Ovary (tissue), 9 donors: ENCODE measurements around the gene BSN. TPM values are rescaled to one million over a fixed set of nuclear protein-coding genes. Genes with fewer than 3 reads are reported as not detected.

Experiments used
- DNase-seq, 5 donors: peaks; one replicate each; pipeline ENCODE4 v3.0.0-alpha.2; 2019 to 2020
- H3K27ac ChIP-seq, 2 donors: fragments of 200-600 bp; one replicate each; pipeline versions ENCODE4 v1.5.1 to v1.8.0; 2019 to 2022
- H3K27me3 ChIP-seq: fragments of 200-600 bp; one replicate; pipeline ENCODE4 v1.8.0; 2022
- H3K36me3 ChIP-seq: fragments of 200-600 bp; sonication (generic); one replicate; pipeline ENCODE4 v1.5.1; 2019
- H3K4me1 ChIP-seq: one replicate; pipeline ENCODE4 v1.8.1; 2013; ENCODE audit warnings: mild to moderate bottlenecking, moderate library complexity; ENCODE audit not compliant: insufficient read depth
- H3K4me3 ChIP-seq: fragments of 200-600 bp; sonication (generic); one replicate; pipeline ENCODE4 v1.5.1; 2017
- H3K9me3 ChIP-seq, 2 donors: fragments of 200-600 bp in 1 of 2; sonication (generic) in 1 of 2; one replicate each; pipeline versions ENCODE4 v1.5.1 to v1.8.1; 2013 to 2019; ENCODE audit warnings: mild to moderate bottlenecking in 1 of 2, moderate library complexity in 1 of 2
- CTCF ChIP-seq, 3 donors: fragments of 450-650 bp in 2 of 3; fragments of 200-600 bp in 1 of 3; IDR thresholded peaks; one replicate each; pipeline versions ENCODE4 v1.5.1 to v1.8.0; 2016 to 2022; ENCODE audit warnings: antibody characterized with exemption in 3 of 3, mild to moderate bottlenecking in 1 of 3
- EP300 ChIP-seq: sonication (generic); formaldehyde crosslinking; IDR thresholded peaks from one replicate; pipeline ENCODE4 v1.6.1; 2017; ENCODE audit warnings: antibody characterized with exemption
- POLR2A ChIP-seq: fragments of 450-650 bp; IDR thresholded peaks from one replicate; pipeline ENCODE4 v1.6.1; 2017; ENCODE audit warnings: antibody characterized with exemption, mild to moderate bottlenecking, moderate library complexity
- WGBS, 3 donors: extraction: QIAGEN DNeasy Blood & Tissue Kit in 1 of 3; methylation state at CpG; one replicate each; pipeline versions ENCODE4 v1.1.5 to v1.1.7; 2013 to 2017; 5-methylcytosine and 5-hydroxymethylcytosine counted together
- intact Hi-C, 4 donors: fragments of 100-400 bp; cut with DNase I; formaldehyde crosslinking; loops; one replicate each; pipeline versions ENCODE4 v1.11.0 to v1.15.1; 2022 to 2023
- polyA plus RNA-seq, 2 donors: library from polyadenylated mRNA; stranded (reverse); fragments of 200-250 nt in 1 of 2; fragments of 350-450 nt in 1 of 2; fragmentation: Illumina TruSeq in 1 of 2; extraction: RNeasy Lipid Tissue Mini Kit (QIAGEN cat#74804) in 1 of 2; gene quantifications; one replicate each; pipeline ENCODE4 v1.2.3, GENCODE V29; 2013 to 2014
- total RNA-seq, 7 donors: library from RNA; depleted of rRNA in 2 of 7; stranded (reverse); fragments of >200 nt in 2 of 7; fragmentation: NEBNext Ultra II Directional in 3 of 7; extraction: Animal tissue kit (Norgen Biotek cat#: 25700) in 3 of 7; gene quantifications; one replicate each; pipeline versions ENCODE4 v1.1.0 to v1.2.4, GENCODE V29; 2016 to 2023
- donor health status: DM: no; HTN: no; CAD: no; lungs with moderate emphysema.
- donor health status: DM: no; HTN: no; CAD: no.
- donor health status: Bipolar disorder and iron deficiency.
- donor health status: DM: yes; HTN: yes; CAD: no.
- donor health status: DM: no; HTN: no; CAD: no.
- donor health status: DM: yes; HTN: yes; CAD: no.

BSN gene
- total and polyA plus RNA-seq, 9 donors = 0.12 to 3.5 (median 0.77) TPM

- Histone ChIP-seq H3K36me3 (no peaks in the 10 kb centered on the region), H3K9me3 (no peaks in the 10 kb centered on the region), H3K27ac (no peak overlapping the region), H3K27me3 (no peaks in the 10 kb centered on the region), H3K4me3 (no peak overlapping the region), H3K4me1 (no peaks in the 10 kb centered on the region)
- intact Hi-C loops = loop anchor here in 1 of 4 donors (10.0 kb wide), 1 partner anchor 133 kb away; no protein-coding TSS in a partner anchor
- 92 to 97% (median 97%) methylated on average over 5 of the region's 5 CpGs for WGBS, 3 donors
- TF ChIP-seq POLR2A (no peak), CTCF (IDR thresholded peaks at IDR 0.05) (no peak), EP300 (no peak)
- DNase-seq = no peak
Observed at GRCh38 chr3:49711489-49711888, 157.2 kb downstream of the BSN start.

GRCh38 chr3:49712166-49712565 is 157.9 kb downstream of the BSN start:
- no peak for DNase-seq
- Histone ChIP-seq H3K36me3 (no peaks in the 10 kb centered on the region), H3K27ac (no peak overlapping the region), H3K27me3 (no peaks in the 10 kb centered on the region), H3K4me1 (no peaks in the 10 kb centered on the region), H3K9me3 (no peaks in the 10 kb centered on the region), H3K4me3 (no peak overlapping the region)
- TF ChIP-seq POLR2A = no peak
- TF ChIP-seq CTCF (IDR thresholded peaks at IDR 0.05) = no peak
- no peak for TF ChIP-seq EP300
- intact Hi-C loops = loop anchor here in 1 of 4 donors (10.0 kb wide), 1 partner anchor 133 kb away; no protein-coding TSS in a partner anchor
- 93 to 94% (median 93%) methylated on average over 10 to 11 of the region's 11 CpGs for WGBS, 3 donors

- no peak for DNase-seq
- Histone ChIP-seq H3K36me3 (no peaks in the 10 kb centered on the region), H3K27me3 (no peaks in the 10 kb centered on the region), H3K4me1 (no peaks in the 10 kb centered on the region), H3K9me3 (no peaks in the 10 kb centered on the region), H3K4me3 (no peak overlapping the region), H3K27ac (no peak overlapping the region)
- 71 to 74% (median 73%) methylated on average over 5 to 7 of the region's 7 CpGs for WGBS, 3 donors
- no peak for TF ChIP-seq EP300
- TF ChIP-seq CTCF (IDR thresholded peaks at IDR 0.05) = no peak
- no peak for TF ChIP-seq POLR2A
- intact Hi-C loops = loop anchor here in 1 of 4 donors (10.0 kb wide), 1 partner anchor 132 kb away; no protein-coding TSS in a partner anchor
Observed at GRCh38 chr3:49712631-49713317, 158.5 kb downstream of the BSN start.

- no peaks in the 10 kb centered on the region for H3K36me3 ChIP-seq
Observed at GRCh38 chr3:49713336-49714105, 159.2 kb downstream of the BSN start.

More at GRCh38 chr3:49713336-49714105, 159.2 kb downstream of the BSN start:
- no peak overlapping the region for H3K27ac ChIP-seq
- H3K27me3 ChIP-seq = no peaks in the 10 kb centered on the region
- no peak overlapping the region for H3K4me3 ChIP-seq
- DNase-seq = no peak
- peaks cover 3% of the 10 kb centered on the region for H3K4me1 ChIP-seq
- TF ChIP-seq CTCF (IDR thresholded peaks at IDR 0.05) (no peak), POLR2A (no peak)
- 91 to 95% (median 92%) methylated on average over 25 of the region's 25 CpGs for WGBS, 3 donors
- intact Hi-C loops = loop anchor here in 1 of 4 donors (10.0 kb wide), 1 partner anchor 131 kb away; no protein-coding TSS in a partner anchor
- H3K9me3 ChIP-seq = no peaks in the 10 kb centered on the region
